ENCODE measurements around the gene EMD.
A peak's percentile ranks its signal among the peaks of the same experiment; 100 is the strongest.

Gene EMD

DNA sequence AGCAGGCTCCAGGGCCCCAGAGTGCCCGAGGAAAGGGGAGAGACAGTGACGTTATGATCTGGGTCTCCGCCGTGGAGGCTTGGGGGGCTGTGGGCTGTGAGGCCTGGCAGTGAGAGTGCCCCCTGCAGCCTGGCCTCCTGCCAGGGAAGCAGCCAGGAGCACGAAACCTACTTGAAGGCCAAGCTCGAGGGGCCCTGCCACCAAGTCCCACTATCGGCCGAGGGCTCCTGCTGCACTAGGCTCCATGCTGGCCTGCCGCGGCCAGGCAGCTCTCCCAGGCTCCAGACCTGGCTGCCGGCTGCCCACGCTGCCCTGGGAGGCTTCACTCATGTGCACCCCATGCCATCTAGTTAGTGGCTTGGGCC lies 23.3 kb upstream of the EMD start:
- no peak for DNase-seq

DNA sequence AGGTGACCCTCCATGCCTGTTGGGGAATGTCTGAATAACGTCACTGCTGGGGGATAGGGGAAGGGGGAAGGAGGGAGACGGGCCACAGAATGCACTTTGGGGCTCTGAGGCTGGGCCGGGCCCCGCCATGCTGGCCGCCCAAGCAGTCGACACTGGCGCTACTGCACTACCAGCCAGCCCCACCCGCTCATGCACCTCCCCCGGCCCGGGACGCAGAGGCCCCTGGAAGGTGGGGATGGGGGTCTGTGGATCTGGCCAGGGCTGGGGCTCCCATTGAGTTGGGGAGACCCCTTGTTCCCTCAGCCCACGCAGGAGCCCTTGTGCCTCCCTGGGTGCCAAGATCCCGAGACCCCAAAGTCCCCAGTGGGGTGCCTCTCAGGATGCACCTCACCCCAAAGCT lies 22.5 kb upstream of the EMD start:
- no peak for DNase-seq

DNA sequence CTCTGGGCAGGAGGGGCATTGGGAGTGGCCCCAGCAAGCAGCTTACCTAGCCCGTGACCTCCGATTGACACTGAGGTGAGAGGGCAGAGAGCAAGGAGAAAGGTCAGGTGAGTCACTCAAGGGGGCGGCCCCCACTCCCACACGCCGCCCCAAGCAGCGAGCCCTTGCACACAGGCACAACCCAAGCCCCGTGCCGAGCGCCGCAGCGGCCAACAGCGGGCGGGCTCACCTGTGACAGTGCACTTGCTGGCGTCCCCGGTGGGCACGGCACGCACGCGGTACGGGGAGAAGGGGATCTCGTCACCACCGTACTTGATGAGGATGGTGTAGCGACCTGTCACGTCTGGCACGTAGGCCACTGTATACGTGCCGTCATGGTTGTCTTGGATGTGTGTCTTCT lies 21.9 kb upstream of the EMD start:
- no peak for DNase-seq

DNA sequence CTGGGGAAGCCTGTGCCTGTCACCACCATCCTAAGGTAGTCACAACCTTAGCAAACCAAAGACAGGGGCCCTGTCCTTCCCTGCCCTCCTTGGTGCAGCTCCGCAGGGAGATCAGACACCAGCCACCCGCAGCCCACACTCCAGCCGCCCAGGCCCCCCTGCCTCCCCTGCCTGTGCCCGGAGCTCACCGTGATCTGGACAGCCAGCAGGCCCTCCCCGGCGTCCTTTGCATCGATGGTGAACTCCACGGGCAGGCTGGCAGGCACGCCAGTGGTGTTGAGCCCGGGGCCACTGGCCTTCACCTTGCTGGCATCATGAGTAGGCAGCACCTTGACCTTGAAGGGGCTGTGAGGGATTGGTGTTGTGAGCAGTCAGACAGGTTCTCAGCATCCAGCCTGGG lies 21.1 kb upstream of the EMD start:
- no peak for DNase-seq

DNA sequence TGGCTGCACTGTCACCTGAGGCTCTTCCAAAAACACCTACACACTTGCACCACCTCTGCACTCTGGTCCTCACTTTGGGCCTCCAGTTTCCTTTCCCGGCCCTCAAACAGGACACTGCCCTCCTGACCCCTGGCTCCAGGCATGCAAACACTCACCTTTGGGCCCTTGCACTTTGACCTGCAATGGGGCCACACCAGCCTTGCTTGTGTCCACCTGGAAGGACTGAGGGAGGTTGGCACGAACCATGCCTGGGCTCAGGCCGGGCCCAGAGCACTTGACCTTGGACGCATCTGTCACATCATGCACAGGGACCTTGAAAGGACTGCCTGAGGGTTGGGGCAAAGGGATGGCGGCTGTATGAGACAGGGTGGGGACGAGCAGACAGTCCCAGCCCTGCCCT lies 20.3 kb upstream of the EMD start:
- no peak for DNase-seq

DNA sequence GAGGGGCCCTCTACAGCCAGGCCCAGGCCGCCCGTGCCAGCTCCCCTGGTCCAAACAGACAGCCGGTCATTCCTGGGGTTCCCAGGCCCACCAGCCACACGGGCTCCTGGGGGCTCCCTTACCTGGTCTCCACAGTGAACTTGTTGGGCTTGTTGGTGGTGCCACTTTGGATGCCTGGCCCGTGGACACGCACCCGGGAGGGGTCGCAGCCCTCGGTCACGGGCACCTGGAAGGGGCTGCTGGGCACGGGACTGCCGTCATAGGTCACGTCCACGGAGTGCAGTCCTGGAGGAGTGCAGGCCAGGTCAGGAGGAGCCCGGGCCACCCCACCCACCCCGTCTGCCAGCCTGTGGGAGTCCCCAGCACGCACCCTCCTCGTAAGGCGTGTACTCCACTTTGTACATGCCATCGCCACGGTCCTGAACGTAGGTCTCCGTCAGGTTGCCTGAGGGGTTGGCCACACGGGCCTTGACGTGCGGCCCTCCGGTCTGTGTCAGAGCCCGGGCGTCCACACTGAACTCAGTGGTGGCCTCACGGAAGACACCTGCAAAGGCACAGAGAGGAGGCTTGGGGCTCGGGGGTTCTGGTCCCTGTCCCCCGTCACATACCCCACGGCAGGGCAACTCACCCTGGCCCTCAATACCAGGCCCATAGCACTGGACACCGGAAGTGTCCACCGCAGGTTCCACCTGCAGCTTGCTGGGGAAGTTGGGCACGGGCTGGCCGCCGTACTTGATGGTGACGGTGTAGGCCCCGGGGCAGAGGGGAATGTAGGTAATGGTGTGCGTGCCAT lies 19.5 kb upstream of the EMD start:
- DNase-seq, result no peak

DNA sequence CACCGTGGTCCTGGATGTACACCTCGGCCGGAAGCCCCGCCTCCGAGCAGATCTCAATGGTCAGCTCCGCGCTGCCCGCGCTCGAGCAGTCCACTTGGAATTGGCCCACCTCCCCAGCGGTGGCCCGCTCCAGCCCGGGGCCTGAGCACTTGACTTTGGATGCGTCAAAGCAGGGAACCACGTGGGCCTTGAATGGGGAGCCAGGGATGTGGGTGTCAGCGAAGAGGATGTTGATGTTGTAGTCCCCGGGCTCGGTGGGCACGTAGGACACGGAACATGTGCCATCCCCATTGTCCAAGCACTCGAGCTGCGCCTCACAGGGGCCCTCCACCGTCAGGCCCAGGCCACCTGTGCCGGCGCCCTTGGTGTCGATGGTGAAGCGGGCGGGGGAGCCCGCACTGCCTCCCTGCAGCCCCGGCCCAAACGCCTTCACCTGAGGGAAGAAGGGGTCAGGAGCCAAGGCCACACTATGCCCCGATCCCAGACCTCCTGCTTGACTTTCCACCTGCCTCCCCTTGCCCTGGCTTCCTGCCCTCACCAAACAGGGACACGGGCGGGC lies 18.9 kb upstream of the EMD start:
- DNase-seq, result no peak

DNA sequence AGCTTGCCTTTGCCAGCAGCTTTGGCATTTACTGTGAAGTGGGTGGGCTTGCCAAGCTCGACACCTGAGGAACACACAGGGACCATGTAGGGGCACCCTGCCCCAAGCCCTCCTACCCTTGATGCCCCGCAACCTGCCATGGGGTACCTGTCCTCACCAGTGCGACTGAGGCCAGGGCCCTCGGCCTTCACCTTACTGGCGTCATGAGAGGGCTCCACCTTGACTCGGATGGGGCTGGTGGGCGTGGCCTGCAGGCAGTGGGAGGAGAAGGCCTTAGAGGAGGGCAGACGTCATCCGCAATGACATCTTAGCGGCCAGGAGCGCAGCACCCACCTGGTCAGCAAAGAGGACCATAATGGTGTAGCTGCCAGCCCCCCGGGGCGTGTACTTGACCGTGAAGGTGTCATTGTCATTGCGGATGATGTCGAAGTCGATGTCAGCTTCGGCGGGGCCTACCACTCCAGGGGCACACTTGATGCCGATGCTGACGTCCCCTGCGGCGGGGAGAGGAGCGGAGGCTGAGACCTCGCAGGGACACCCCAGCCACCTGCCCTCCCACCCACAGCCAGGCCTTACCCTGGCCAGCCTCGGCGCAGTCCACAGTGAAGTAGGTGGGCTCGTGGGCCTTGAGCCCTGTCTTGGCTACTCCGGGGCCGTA lies 16.9 kb upstream of the EMD start:
- no peak for DNase-seq

DNA sequence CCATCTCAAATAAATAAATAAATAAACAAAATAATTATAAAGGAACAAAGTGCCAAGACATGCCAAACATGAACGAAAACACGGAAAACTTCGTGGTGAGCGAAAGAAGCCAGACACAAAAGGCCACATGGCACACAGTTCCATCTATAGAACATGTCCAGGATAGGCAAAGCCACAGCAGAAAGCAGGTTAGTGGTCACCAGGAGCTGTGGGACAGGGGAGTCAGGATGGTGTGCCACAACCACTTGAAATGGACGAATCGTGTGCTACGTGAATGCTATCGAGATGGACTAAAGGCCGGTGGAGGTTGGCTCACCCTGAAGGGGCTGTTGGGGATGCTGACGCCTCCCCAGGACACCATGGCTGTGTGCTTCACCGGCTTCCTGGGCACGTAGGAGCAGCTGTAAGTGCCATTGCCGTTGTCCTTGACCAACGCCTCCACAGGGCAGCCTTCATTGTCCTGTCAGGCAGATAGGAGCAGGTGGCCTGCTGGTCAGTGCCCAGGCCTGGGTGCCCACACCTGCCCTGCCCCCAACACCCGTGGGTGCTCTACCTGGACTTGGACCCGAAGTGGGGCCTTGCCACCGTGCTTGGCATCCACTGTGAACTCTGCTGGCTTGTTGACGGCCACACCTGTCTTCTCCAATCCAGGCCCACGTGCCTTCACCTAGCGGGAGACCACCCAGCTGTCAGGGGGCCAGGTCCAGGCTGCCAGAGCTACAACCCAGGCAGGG lies 15.2 kb upstream of the EMD start:
- DNase-seq, result no peak

DNA sequence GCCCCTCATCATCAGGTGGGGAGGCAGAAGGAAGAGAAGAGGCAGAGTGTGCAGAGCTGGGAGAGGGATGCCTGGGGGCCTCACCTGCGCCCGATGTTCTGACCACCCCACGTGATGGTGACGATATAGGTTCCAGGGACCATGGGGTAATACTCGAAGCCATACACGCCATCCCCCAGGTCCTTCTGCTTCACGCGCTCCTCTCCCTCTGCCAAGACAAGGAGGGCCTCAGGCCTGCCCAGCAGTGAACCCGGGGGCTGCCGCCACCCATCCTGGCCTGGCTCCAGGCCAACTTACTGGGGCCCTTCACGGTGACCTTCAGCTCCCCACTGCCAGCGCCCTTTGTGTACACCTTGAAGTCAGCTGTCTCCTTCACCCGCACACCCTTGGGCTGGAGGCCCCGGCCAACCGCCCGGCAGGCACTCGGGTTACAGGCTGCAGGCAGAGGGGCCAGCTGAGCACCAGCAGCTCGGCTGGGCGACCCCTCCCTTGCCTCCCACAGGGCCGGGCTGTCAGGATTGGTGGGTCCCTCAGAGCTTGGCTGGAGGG lies 14.0 kb upstream of the EMD start:
- DNase-seq, result no peak

DNA sequence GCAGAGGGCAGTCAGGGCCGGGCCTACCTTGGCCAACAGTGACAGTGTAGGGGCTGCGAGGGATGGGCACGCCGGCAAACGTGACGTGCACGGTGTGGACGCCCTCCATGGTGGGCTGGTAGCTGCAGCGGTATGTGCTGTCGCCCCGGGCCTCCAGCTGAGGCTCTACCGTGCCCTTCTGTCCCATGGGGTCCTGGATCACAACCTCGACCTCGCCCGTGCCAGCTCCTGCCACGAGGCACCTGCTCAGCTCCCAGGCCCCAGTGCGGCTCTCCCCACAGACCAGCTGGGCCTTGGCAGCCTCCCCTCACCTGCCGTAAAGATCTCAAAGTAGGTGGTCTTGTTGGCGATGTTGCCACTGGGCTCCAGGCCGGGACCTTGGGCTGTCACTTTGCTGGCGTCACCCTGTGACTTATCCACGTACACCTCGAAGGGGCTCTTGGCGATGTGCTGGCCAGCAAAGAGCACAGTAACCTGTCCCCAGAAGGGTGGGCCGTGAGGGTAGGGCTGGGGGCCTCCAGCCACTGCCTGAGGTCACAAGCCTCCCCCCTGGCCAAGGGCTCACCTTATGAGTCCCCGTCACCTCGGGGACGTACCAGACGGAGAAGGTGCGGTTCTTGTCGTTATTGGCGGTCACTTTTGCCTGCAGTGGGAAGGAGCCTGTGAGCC lies 13.0 kb upstream of the EMD start:
- no peak for DNase-seq

DNA sequence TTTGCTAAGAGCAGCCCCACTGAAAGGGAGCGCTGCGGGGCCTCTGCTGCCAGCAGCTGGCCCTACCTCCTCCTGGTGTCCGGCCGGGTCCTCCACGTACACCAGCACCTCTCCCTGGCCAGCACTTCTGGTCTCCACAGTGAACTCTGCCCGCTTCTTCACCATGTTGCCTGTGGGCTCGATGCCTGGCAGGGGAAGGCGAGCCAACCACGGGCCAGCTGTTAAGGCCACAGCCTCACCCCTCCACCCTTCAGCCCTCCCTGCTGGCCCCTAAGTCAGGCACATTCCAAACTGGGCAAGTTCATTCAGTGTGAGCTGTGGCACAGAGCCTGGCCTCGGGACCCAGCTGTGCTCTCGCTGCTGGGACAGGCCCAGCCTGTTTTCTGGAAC lies 12.4 kb upstream of the EMD start:
- no peak for DNase-seq

DNA sequence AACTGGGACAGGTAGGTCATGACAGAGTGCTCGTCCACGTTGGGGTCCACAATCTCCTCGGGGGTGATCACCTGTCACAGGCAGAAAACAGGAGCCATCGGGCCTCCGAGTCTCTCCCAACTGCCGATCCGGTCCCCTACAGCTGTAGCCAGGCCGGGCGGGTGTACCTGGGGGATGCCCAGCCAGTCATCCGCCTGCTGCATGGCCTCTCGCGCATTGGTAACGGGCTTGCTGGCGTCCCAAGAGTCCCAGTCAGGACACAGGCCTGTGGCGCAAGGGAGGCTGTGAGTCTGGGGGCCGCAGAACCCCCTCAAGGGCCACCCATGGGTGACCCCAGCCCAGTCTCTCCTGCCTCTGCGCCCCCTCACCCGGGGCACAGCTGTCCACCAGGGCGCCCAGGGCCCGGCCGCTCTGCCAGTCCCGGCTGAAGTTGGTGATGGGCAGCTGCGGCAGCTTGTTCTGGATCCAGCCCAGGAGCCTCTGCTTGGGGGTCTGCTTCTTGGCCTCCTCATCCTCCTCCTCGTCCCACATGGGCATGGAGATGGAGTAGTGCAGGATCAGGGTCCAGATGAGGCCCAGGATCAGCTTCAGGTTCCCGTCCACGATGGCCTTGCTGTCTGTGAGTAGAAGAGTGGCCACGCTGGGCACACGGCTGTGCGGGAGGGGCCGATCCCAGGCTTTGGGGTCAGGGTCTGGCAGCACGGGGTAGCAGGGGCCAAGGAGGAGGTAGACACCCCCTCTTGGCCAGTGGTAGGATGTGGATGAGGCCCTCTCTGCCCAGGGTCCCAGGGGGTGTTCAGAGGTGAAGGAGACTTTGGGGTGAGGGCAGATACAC lies 11.4 kb upstream of the EMD start:
- no peak for DNase-seq

DNA sequence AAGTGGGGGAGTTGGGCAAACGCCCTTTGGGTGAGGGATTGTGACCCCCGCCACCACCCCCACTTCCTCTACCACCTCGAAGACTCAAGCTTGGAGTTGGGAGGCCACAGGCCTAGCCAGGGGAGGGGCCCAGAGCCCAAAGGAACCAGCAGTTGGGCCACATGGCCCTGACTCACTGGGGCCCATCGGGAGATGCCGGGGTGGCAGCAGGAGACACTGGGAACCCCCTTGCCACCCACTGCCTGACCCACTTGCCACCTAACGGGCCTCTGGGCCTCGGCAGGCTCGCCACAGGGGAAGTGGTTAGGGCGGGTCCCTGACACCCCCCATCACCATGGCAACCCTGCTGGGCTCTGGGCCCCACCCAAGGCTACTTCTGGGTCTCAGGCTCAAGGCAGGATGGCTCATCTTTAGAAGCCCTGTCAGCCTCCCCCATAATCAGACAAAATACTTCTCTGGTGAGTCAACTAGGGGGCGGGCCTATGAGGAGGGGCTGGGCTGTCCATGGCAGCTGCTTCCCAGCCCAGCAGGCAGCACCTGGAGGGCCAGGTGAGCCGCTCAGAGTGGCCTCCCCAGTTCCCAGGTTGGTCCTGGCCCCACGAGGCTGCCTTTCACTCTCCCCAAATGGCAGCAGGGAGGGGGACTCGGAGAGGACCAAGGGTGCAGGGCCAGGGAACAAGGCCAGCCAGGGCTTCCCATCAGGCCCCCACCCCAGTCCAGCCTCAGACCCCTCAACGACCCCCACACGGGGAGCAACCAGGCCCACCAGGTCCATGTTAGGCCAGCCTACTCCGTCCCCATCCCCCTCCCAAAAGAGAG lies 10.3 kb upstream of the EMD start:
- peak; percentile 78 to 84 for DNase-seq

DNA sequence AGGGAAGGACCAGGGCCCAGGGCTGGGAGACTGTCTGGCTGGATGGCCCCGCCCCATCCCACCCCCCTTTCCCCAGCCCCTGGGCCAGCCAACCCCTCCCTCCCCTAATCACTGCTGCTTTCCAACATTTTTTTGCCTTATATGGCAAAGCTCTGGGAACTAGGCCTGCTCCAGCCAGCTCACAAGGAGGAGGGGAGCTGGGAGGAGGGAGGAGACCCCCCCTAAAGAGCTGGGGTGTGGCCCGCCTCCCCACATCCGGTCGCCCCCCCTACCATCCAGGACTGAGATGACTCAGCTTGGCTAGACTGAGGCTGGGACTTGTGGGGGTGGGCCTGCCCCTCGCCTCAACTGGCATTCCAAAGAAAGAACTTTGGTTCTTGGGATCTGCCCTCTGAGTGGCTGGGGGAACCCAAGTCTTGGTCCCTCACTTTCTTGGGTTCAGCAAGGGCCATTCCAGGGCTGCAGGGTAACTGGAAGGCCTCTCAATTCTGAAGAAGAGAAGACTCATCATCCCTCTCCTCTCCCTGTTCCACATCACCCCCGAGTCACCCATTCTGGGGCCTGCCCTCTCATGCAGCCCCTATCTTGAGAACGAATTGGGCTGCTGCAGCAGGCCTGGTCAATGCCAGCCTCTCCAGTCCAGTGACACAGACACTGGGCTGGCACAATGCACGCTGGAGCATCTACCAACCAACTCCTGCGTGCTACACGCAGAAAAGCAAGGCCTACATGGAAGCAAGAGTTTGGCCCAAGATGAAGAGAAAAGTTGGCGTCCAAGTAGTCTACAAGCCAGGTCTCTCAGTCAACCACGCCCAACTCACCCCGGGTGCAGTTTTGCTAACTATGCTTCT lies 9.4 kb upstream of the EMD start:
- DNase-seq, result peak in 1 of 2 donors; percentile 48

DNA sequence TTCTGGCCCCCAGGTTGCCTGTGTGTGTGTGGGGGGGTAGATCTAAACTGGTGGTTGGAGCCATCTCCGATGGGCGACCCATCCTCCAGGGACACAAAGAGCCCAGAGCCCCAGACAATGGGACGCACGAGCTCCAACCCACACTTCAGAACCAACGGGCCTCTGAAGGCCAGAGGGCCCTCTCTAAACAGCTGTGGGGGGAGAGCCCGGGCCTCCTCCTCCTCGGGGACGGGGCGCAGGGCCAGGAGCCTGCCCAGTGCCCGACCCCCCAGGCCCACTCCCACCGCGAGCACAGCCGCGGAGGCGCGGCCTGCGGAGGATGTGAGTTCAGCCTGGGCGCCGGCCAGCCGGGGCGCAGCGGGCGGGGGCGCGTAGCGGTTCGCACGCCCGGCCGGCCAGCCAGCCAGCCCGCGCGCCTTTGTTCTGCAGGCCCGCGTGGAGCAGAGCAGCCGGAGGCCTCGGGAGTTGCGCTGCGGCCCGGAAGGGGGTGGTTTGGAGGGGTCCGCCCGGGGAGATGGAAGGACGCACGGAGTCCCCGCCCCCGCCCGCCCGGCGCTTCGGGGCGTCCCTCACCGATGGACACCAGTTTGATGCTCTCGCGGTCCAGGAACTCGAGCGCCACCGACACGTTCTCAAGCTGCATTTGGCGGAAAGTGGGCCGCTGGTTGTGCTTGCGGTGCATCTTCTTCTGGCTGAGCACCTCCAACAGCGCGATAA lies 8.6 kb upstream of the EMD start:
- DNase-seq, result no peak

DNA sequence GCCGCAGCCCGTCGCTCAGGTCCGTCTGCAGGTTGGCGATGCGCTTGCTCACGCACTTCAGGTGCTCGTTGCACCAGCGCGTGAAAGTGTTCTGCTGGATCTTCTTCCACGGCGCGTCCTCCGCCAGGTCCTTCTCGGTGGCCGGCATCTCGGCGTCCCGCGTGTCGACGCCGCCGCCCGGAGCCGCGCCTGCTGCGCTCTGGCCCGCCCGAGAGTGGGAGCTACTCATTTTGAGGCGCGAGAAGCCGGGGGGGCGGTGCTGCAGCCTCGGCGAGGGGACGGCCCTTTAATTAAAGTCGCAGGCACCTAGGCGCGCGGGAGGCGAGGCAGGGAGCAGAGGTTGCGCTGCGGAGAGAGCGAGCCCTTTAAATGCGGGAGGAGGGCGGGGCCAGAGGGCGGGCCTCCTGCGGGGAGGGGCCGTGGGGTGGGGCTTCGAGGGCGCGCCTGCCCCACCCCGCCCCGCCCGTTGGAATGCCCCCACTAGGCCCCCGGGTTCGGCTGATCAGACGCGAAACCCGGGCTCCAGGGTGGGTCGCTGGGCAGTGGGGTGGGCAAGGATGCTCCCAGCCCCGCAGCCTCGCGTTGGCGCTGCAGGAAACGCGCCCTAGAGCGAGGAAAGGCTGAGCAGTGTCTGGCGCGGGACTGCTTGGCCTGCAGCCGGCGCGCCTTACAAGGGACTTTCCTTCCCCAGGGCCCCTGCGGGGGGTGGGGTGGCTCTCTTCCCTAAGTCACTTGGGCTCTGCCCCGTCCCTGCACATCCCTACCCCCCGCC lies 7.9 kb upstream of the EMD start:
- DNase-seq, result peak; percentile 77 to 82

DNA sequence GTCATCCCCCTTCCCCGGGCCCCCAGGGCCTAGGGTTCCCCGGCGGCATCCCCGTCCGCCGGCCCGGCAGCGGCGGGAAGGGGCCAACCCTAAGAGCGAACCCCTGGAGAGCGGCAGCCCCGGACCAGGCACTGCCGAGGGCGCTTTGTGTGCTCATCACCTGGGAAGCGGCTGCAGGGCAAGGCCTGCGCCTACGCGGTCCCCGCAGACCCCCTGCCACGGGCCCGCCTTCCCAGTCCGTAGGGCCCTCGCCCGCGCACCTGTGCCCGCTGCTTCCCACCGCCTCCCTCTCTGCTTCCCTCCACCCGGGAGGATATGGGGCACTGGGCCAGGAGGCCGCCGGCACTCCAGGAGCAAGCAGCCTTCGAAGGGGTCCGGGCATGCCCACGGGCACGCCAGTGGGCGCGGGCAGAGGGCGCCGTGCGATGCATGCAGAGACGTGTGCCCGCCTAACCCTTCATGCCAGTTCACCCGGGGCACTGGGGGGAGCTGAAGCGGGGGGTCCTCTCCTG lies 7.2 kb upstream of the EMD start:
- no peak for DNase-seq
